ENCODE results near the gene LAD1. TPM values are rescaled to one million over a fixed set of nuclear protein-coding genes. Genes with fewer than 3 reads are reported as not detected.

LAD1 gene
- total RNA-seq, 2 donors from 2014 or later, result not detected

GRCh38 chr1:201360901-201361651 lies 38.0 kb downstream of the LAD1 start:
- H3K9me3 Mint-ChIP-seq, result no peaks in the 10 kb centered on the region
- no peak for ATAC-seq
- no peak for DNase-seq (ENCODE audit: low spot score in 2 of 2)
- no peaks in the 10 kb centered on the region for H3K36me3 Mint-ChIP-seq
- H3K27ac Mint-ChIP-seq, result no peak overlapping the region

- Mint-ChIP-seq H3K36me3 (no peaks in the 10 kb centered on the region), H3K9me3 (no peaks in the 10 kb centered on the region), H3K27ac (no peak overlapping the region)
- no peak for DNase-seq (ENCODE audit: low spot score in 2 of 2)
- ATAC-seq, result no peak
Observed at GRCh38 chr1:201360486-201360885, 38.6 kb downstream of the LAD1 start.

- ATAC-seq, result no peak
- no peaks in the 10 kb centered on the region for H3K9me3 Mint-ChIP-seq
- no peak for DNase-seq (ENCODE audit: low spot score in 2 of 2)
- H3K36me3 Mint-ChIP-seq, result no peaks in the 10 kb centered on the region
- H3K27ac Mint-ChIP-seq, result no peak overlapping the region
Observed at GRCh38 chr1:201359873-201360210, 39.3 kb downstream of the LAD1 start.

GRCh38 chr1:201359031-201359872 lies 39.9 kb downstream of the LAD1 start:
- Mint-ChIP-seq H3K27ac (peak overlapping the region in 1 of 2 donors; percentile 15), H3K36me3 (no peaks in the 10 kb centered on the region), H3K9me3 (no peaks in the 10 kb centered on the region)
- ATAC-seq (no peak), DNase-seq (ENCODE audit: low spot score in 2 of 2) (no peak)

GRCh38 chr1:201358596-201358995 lies 40.5 kb downstream of the LAD1 start:
- Mint-ChIP-seq H3K36me3 (no peaks in the 10 kb centered on the region), H3K27ac (peak overlapping the region in 1 of 2 donors; percentile 15), H3K9me3 (no peaks in the 10 kb centered on the region)
- no peak for DNase-seq (ENCODE audit: low spot score in 2 of 2)
- no peak for ATAC-seq

GRCh38 chr1:201357636-201358348 lies 41.3 kb downstream of the LAD1 start:
- Mint-ChIP-seq H3K9me3 (no peaks in the 10 kb centered on the region), H3K27ac (no peak overlapping the region), H3K36me3 (no peaks in the 10 kb centered on the region)
- DNase-seq (ENCODE audit: low spot score in 2 of 2) (no peak), ATAC-seq (no peak)

GRCh38 chr1:201357211-201357610 lies 41.9 kb downstream of the LAD1 start:
- ATAC-seq (no peak), DNase-seq (ENCODE audit: low spot score in 2 of 2) (no peak)
- Mint-ChIP-seq H3K27ac (no peak overlapping the region), H3K36me3 (no peaks in the 10 kb centered on the region), H3K9me3 (no peaks in the 10 kb centered on the region)

- Mint-ChIP-seq H3K36me3 (no peaks in the 10 kb centered on the region), H3K9me3 (no peaks in the 10 kb centered on the region), H3K27ac (no peak overlapping the region)
- ATAC-seq (no peak), DNase-seq (ENCODE audit: low spot score in 2 of 2) (no peak)
Observed at GRCh38 chr1:201356701-201357100, 42.4 kb downstream of the LAD1 start.

- no peak for DNase-seq (ENCODE audit: low spot score in 2 of 2)
- no peaks in the 10 kb centered on the region for H3K9me3 Mint-ChIP-seq
- H3K27ac Mint-ChIP-seq, result no peak overlapping the region
- ATAC-seq, result no peak
- no peaks in the 10 kb centered on the region for H3K36me3 Mint-ChIP-seq
Observed at GRCh38 chr1:201356236-201356635, 42.9 kb downstream of the LAD1 start.

GRCh38 chr1:201355471-201355870 lies 43.7 kb downstream of the LAD1 start:
- no peak overlapping the region for H3K27ac Mint-ChIP-seq
- ATAC-seq (no peak), DNase-seq (ENCODE audit: low spot score in 2 of 2) (no peak)
- no peaks in the 10 kb centered on the region for H3K9me3 Mint-ChIP-seq
- H3K36me3 Mint-ChIP-seq, result no peaks in the 10 kb centered on the region

GRCh38 chr1:201354901-201355295 lies 44.2 kb downstream of the LAD1 start:
- Mint-ChIP-seq H3K27ac (no peak overlapping the region), H3K9me3 (no peaks in the 10 kb centered on the region), H3K36me3 (no peaks in the 10 kb centered on the region)
- DNase-seq (ENCODE audit: low spot score in 2 of 2), result no peak
- ATAC-seq, result no peak

- H3K9me3 Mint-ChIP-seq, result no peaks in the 10 kb centered on the region
- ATAC-seq, result no peak
- no peaks in the 10 kb centered on the region for H3K36me3 Mint-ChIP-seq
Observed at GRCh38 chr1:201354151-201354900, 44.8 kb downstream of the LAD1 start.

GRCh38 chr1:201353186-201353940 lies 45.8 kb downstream of the LAD1 start:
- ATAC-seq (no peak), DNase-seq (ENCODE audit: low spot score in 2 of 2) (no peak)
- no peaks in the 10 kb centered on the region for H3K36me3 Mint-ChIP-seq
- no peaks in the 10 kb centered on the region for H3K9me3 Mint-ChIP-seq
- no peak overlapping the region for H3K27ac Mint-ChIP-seq

More at GRCh38 chr1:201354151-201354900, 44.8 kb downstream of the LAD1 start:
- DNase-seq (ENCODE audit: low spot score in 2 of 2), result no peak
- no peak overlapping the region for H3K27ac Mint-ChIP-seq

- no peak for ATAC-seq
- H3K36me3 Mint-ChIP-seq, result no peaks in the 10 kb centered on the region
- H3K9me3 Mint-ChIP-seq, result no peaks in the 10 kb centered on the region
- DNase-seq (ENCODE audit: low spot score in 2 of 2), result no peak
- no peak overlapping the region for H3K27ac Mint-ChIP-seq
Observed at GRCh38 chr1:201351617-201352016, 47.5 kb downstream of the LAD1 start.

GRCh38 chr1:201350884-201351283 lies 48.2 kb downstream of the LAD1 start:
- H3K9me3 Mint-ChIP-seq, result no peaks in the 10 kb centered on the region
- H3K36me3 Mint-ChIP-seq, result no peaks in the 10 kb centered on the region
- ATAC-seq (no peak), DNase-seq (ENCODE audit: low spot score in 2 of 2) (no peak)
- no peak overlapping the region for H3K27ac Mint-ChIP-seq

GRCh38 chr1:201350361-201350725 lies 48.8 kb downstream of the LAD1 start:
- ATAC-seq, result no peak
- no peak for DNase-seq (ENCODE audit: low spot score in 2 of 2)
- Mint-ChIP-seq H3K9me3 (no peaks in the 10 kb centered on the region), H3K27ac (no peak overlapping the region), H3K36me3 (no peaks in the 10 kb centered on the region)

All from activated naive CD4-positive, alpha-beta T cell treated with anti-CD3 and anti-CD28 coated beads, Interleukin-2, amount 50 U/mL, for 72 hours (primary cell).